ENCODE data around the gene AKAP13. TPM values are rescaled to one million over a fixed set of nuclear protein-coding genes. Genes with fewer than 3 reads are reported as not detected.

AKAP13 gene
- polyA plus RNA-seq, 1 donor from 2014 or later = 10.0 TPM

DNA sequence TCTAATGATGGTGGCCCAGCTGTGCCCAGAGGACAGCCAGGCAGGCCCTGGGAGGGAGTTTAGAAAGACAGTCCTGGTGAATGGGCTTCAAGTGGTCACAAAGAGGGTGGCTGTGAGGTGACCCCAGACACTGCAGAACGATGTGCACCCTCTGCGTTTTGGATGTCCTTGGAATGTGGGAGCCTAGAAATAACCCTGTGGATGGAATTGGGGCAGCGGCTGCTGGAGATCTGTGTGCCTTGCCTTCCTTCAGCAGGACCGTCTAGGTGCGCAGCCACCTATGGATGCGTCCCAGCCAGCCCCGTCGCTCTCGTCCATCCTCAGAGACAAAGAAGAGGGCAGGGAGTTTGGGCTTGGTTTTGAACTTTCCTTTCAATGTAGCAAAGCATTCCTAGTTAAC is 367.8 kb downstream of the AKAP13 start:
- Histone ChIP-seq H3K27ac (ENCODE audit: low read length) (no peak overlapping the region), H2AFZ (ENCODE audit: low read depth, low read length) (no peak overlapping the region), H3K79me2 (replicated peaks; ENCODE audit: insufficient read depth, low read length) (no peaks in the 10 kb centered on the region), H3K4me2 (ENCODE audit: low read length) (no peak overlapping the region), H3K4me3 (ENCODE audit: low read length) (no peak overlapping the region), H3K27me3 (ENCODE audit: insufficient read depth, low read depth, low read length) (no peaks in the 10 kb centered on the region), H3K9ac (ENCODE audit: low read length) (no peak overlapping the region), H3K9me3 (ENCODE audit: low read length) (no peaks in the 10 kb centered on the region), H3F3A (ENCODE audit: insufficient read depth, low read length, poor library complexity, severe bottlenecking) (no peaks in the 10 kb centered on the region), H3K36me3 (ENCODE audit: insufficient read depth, low read length) (no peaks in the 10 kb centered on the region), H3K9me2 (ENCODE audit: insufficient read depth, low read length) (no peaks in the 10 kb centered on the region), H4K20me1 (ENCODE audit: insufficient read depth) (no peaks in the 10 kb centered on the region)
- TF ChIP-seq POLR2AphosphoS5 (IDR thresholded peaks at IDR 0.05) = no peak
- TF ChIP-seq, protein P1, sequence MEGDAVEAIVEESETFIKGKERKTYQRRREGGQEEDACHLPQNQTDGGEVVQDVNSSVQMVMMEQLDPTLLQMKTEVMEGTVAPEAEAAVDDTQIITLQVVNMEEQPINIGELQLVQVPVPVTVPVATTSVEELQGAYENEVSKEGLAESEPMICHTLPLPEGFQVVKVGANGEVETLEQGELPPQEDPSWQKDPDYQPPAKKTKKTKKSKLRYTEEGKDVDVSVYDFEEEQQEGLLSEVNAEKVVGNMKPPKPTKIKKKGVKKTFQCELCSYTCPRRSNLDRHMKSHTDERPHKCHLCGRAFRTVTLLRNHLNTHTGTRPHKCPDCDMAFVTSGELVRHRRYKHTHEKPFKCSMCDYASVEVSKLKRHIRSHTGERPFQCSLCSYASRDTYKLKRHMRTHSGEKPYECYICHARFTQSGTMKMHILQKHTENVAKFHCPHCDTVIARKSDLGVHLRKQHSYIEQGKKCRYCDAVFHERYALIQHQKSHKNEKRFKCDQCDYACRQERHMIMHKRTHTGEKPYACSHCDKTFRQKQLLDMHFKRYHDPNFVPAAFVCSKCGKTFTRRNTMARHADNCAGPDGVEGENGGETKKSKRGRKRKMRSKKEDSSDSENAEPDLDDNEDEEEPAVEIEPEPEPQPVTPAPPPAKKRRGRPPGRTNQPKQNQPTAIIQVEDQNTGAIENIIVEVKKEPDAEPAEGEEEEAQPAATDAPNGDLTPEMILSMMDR (IDR thresholded peaks at IDR 0.05; ENCODE audit: poor library complexity, severe bottlenecking) = no peak
- TF ChIP-seq, protein P2, sequence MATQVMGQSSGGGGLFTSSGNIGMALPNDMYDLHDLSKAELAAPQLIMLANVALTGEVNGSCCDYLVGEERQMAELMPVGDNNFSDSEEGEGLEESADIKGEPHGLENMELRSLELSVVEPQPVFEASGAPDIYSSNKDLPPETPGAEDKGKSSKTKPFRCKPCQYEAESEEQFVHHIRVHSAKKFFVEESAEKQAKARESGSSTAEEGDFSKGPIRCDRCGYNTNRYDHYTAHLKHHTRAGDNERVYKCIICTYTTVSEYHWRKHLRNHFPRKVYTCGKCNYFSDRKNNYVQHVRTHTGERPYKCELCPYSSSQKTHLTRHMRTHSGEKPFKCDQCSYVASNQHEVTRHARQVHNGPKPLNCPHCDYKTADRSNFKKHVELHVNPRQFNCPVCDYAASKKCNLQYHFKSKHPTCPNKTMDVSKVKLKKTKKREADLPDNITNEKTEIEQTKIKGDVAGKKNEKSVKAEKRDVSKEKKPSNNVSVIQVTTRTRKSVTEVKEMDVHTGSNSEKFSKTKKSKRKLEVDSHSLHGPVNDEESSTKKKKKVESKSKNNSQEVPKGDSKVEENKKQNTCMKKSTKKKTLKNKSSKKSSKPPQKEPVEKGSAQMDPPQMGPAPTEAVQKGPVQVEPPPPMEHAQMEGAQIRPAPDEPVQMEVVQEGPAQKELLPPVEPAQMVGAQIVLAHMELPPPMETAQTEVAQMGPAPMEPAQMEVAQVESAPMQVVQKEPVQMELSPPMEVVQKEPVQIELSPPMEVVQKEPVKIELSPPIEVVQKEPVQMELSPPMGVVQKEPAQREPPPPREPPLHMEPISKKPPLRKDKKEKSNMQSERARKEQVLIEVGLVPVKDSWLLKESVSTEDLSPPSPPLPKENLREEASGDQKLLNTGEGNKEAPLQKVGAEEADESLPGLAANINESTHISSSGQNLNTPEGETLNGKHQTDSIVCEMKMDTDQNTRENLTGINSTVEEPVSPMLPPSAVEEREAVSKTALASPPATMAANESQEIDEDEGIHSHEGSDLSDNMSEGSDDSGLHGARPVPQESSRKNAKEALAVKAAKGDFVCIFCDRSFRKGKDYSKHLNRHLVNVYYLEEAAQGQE (IDR thresholded peaks at IDR 0.05; ENCODE audit: borderline replicate concordance) = no peak
- no peak for TF ChIP-seq TAF1 (IDR thresholded peaks at IDR 0.05; ENCODE audit: low read depth)
- no peak for TF ChIP-seq EZH2 (IDR thresholded peaks at IDR 0.05; ENCODE audit: borderline replicate concordance, insufficient read depth, low read length, poor library complexity, severe bottlenecking)
- no peak for TF ChIP-seq EP300 (conservative IDR thresholded peaks at IDR 0.05; ENCODE audit: poor library complexity, severe bottlenecking)
- no peak for TF ChIP-seq MXI1 (conservative IDR thresholded peaks at IDR 0.05; ENCODE audit: poor library complexity, severe bottlenecking)
- no peak for TF ChIP-seq SMC3 (conservative IDR thresholded peaks at IDR 0.05; ENCODE audit: poor library complexity)
- TF ChIP-seq RAD21 (conservative IDR thresholded peaks at IDR 0.05) = no peak

DNA sequence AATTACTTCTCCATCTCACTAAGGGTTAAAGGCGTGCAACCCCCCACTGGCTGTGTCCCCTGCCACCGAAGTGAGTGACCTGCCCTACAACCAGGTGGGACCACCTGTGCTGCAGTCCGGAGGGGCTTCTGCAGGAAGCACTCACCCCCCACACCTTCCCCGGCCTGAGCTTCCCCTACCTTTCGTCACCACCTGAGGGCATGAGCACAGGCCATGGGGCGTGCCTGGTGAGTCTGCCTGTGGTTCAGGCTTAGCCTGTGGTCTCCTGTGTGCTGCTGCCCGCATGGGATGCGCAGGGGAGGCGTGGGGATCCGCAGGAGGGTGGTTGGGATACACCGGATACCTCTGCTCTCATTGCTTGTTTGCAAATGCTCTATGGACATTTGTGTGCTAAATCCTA is 368.3 kb downstream of the AKAP13 start:
- Histone ChIP-seq H3K4me2 (ENCODE audit: low read length) (no peak overlapping the region), H4K20me1 (ENCODE audit: insufficient read depth) (no peaks in the 10 kb centered on the region), H3K27me3 (ENCODE audit: insufficient read depth, low read depth, low read length) (no peaks in the 10 kb centered on the region), H3K9me3 (ENCODE audit: low read length) (no peaks in the 10 kb centered on the region), H2AFZ (ENCODE audit: low read depth, low read length) (no peak overlapping the region), H3K79me2 (replicated peaks; ENCODE audit: insufficient read depth, low read length) (no peaks in the 10 kb centered on the region), H3K4me3 (ENCODE audit: low read length) (no peak overlapping the region), H3K9ac (ENCODE audit: low read length) (no peak overlapping the region), H3K36me3 (ENCODE audit: insufficient read depth, low read length) (no peaks in the 10 kb centered on the region), H3K9me2 (ENCODE audit: insufficient read depth, low read length) (no peaks in the 10 kb centered on the region), H3K27ac (ENCODE audit: low read length) (no peak overlapping the region), H3F3A (ENCODE audit: insufficient read depth, low read length, poor library complexity, severe bottlenecking) (no peaks in the 10 kb centered on the region)
- TF ChIP-seq MXI1 (conservative IDR thresholded peaks at IDR 0.05; ENCODE audit: poor library complexity, severe bottlenecking) = no peak
- peak; percentile 9 for TF ChIP-seq POLR2AphosphoS5 (IDR thresholded peaks at IDR 0.05)

Measured in neural cell (in vitro differentiated cells).